HepG2 (cell line): ENCODE measurements around the gene CCDC88C.

Experiments used
- FOSL2 ChIP-seq: sonication (generic); formaldehyde crosslinking; IDR thresholded peaks from 2 replicates; pipeline ENCODE4 v1.4.0; 2020; ENCODE audit warnings: missing genetic modification reagents
- IKZF1 ChIP-seq: fragments of 450-650 bp; IDR thresholded peaks from 2 replicates; pipeline ENCODE4 v1.7.1; 2016
- POLR2A ChIP-seq, 2 experiments: IDR thresholded peaks; 2 replicates each; pipeline ENCODE4 v1.6.1; 2011; ENCODE audit warnings: low read depth in 2 of 2, low read length in 2 of 2, mild to moderate bottlenecking in 1 of 2, moderate library complexity in 1 of 2; ENCODE audit not compliant: insufficient read depth in 1 of 2
- POLR2AphosphoS5 ChIP-seq: IDR thresholded peaks from 2 replicates; pipeline ENCODE4 v1.6.1; 2012; ENCODE audit warnings: low read depth, low read length
- ZNF17 ChIP-seq: sonication (generic); formaldehyde crosslinking; IDR thresholded peaks from 2 replicates; pipeline ENCODE4 v1.5.0; 2020; ENCODE audit warnings: mild to moderate bottlenecking, missing genetic modification reagents

DNA sequence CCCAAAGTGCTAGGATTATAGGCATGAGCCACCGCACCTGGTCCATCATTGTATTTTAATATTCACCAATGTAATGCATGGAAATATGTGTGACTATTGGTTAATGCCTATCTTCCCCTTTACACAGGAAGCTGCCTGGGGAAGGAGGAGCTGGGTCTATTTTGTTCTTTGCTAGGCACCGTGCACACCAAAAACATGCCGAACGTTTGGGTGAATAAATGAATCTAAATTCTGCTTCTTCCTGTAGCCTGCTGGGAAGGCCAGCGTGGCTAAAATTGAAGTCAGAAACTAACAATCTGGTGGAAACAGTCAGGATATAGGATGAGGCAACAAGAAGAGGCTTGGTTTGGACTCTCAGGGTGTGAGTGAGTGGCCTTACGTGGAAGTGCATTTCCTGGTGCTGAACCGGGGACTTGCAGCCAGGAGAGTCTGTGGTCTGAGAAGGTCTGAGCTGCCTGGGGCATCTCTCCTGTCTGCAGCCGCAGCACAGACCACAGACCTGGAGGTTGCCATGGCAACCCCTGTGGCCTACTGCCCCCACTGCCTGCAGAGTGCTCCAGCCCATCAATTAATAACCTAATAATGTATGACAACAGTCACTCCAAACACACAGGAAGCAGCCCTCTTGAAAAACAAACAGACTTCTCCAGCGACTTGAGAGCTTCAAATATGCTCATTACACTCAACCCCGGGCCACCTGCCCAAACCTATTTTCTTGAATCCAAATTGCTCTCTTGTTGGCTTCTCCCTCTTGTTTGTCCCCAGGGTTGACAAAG, 167.6 kb downstream of the CCDC88C start:
- TF ChIP-seq ZNF17 (CRISPR knock-in tag) (no peak), FOSL2 (CRISPR knock-in tag) (no peak), POLR2AphosphoS5 (no peak), POLR2A (IDR thresholded peaks at IDR 0.05; ENCODE audit: insufficient read depth in 1 of 2, low read depth in 2 of 2, low read length in 2 of 2) (no peak), IKZF1 (no peak)
